WI38 (cell line): ENCODE measurements around the gene CYSRT1.

Experiments used
- H3K4me3 ChIP-seq: 2 replicates; pipeline ENCODE4 v1.5.1; 2011; ENCODE audit warnings: low read depth, mild to moderate bottlenecking, control low read depth, low read length
- CTCF ChIP-seq: IDR thresholded peaks from 2 replicates; pipeline ENCODE4 v1.5.1; 2012; ENCODE audit warnings: low read depth, mild to moderate bottlenecking, control low read depth, low read length

The CYSRT1 gene

GRCh38 chr9:137180491-137180890 lies 44.5 kb upstream of the CYSRT1 start:
- no peak overlapping the region for H3K4me3 ChIP-seq
- no peak for TF ChIP-seq CTCF

GRCh38 chr9:137181680-137182079 lies 43.3 kb upstream of the CYSRT1 start:
- no peak overlapping the region for H3K4me3 ChIP-seq
- TF ChIP-seq CTCF, result no peak

GRCh38 chr9:137182836-137183235 lies 42.1 kb upstream of the CYSRT1 start:
- H3K4me3 ChIP-seq, result no peak overlapping the region
- TF ChIP-seq CTCF, result no peak

GRCh38 chr9:137183980-137184595 lies 40.9 kb upstream of the CYSRT1 start:
- no peak overlapping the region for H3K4me3 ChIP-seq

GRCh38 chr9:137184881-137185660 lies 39.9 kb upstream of the CYSRT1 start:
- no peak for TF ChIP-seq CTCF
- no peak overlapping the region for H3K4me3 ChIP-seq

More at GRCh38 chr9:137183980-137184595, 40.9 kb upstream of the CYSRT1 start:
- TF ChIP-seq CTCF, result no peak

- no peak for TF ChIP-seq CTCF
- H3K4me3 ChIP-seq, result no peak overlapping the region
These were observed 39.1 kb upstream of the CYSRT1 start for GRCh38 chr9:137185921-137186320.

- no peak overlapping the region for H3K4me3 ChIP-seq
- no peak for TF ChIP-seq CTCF
These were observed 38.6 kb upstream of the CYSRT1 start for GRCh38 chr9:137186385-137186784.
